ENCODE results near the gene REEP1. TPM values are rescaled to one million over a fixed set of nuclear protein-coding genes. Genes with fewer than 3 reads are reported as not detected.

REEP1 gene
- total RNA-seq, 1 experiment from 2014 or later, result 5.9 TPM

DNA sequence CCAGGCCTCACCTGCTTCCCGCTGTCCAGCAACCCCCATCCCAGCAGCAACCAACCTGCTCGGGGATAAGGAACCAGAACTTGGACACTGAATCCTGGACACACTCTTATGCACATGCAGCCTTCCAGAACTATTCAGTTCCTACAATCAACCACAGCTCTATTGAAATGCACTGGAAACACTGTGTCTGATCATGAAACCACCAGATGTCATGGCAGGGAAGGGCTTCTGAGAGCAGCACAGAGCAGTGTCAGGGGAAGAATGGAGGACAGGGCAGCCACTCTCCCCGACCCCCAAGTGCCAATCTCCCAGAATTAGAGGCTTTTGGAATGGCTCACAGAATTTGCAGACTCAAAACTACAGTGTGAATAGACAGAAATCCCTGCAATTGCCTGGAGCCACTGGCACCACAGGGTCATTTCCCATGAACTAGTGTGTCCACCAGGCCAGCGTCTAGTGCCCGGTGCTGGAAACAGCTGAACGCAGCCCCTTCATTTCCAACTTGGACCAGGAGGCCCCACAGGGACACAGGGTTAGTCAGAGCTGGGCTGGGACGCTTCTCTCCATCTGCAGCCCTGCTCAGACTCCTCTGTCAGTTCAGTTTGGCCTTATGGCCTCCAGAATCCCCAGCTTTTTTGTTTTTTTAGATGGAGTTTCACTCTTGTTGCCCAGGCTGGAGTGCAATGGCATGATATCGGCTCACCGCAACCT, 112.6 kb downstream of the REEP1 start:
- ChIA-PET CTCF (no interaction called here), POLR2A (no interaction called here), RAD21 (ENCODE audit: low non-redundant PET in 1 of 2, low total read pairs in 2 of 2, uncharacterized antibody in 2 of 2, unreplicated experiment in 2 of 2) (no interaction called here)
- H3K36me3 ChIP-seq (ENCODE audit: control insufficient read depth in 1 of 2, insufficient read depth in 2 of 2, low read length in 2 of 2), result no peaks in the 10 kb centered on the region
- BruUV-seq (replicated peaks), result no TSS peak
- no peak overlapping the region for H2AFZ ChIP-seq (ENCODE audit: low read depth, low read length, poor library complexity, severe bottlenecking)
- no peaks in the 10 kb centered on the region; a peak in 1 of 4 replicates for H3K4me1 ChIP-seq (ENCODE audit: control insufficient read depth in 1 of 2, insufficient read depth in 2 of 2, low read length in 2 of 2)
- no peaks in the 10 kb centered on the region for H3K9me3 ChIP-seq (ENCODE audit: control insufficient read depth in 1 of 2, insufficient read depth in 1 of 2, low read depth in 1 of 2, low read length in 2 of 2)
- no peak overlapping the region for H3K4me2 ChIP-seq (ENCODE audit: low read length)
- no peak for TF ChIP-seq ATF3 (IDR thresholded peaks at IDR 0.05)
- TF ChIP-seq, protein P1, sequence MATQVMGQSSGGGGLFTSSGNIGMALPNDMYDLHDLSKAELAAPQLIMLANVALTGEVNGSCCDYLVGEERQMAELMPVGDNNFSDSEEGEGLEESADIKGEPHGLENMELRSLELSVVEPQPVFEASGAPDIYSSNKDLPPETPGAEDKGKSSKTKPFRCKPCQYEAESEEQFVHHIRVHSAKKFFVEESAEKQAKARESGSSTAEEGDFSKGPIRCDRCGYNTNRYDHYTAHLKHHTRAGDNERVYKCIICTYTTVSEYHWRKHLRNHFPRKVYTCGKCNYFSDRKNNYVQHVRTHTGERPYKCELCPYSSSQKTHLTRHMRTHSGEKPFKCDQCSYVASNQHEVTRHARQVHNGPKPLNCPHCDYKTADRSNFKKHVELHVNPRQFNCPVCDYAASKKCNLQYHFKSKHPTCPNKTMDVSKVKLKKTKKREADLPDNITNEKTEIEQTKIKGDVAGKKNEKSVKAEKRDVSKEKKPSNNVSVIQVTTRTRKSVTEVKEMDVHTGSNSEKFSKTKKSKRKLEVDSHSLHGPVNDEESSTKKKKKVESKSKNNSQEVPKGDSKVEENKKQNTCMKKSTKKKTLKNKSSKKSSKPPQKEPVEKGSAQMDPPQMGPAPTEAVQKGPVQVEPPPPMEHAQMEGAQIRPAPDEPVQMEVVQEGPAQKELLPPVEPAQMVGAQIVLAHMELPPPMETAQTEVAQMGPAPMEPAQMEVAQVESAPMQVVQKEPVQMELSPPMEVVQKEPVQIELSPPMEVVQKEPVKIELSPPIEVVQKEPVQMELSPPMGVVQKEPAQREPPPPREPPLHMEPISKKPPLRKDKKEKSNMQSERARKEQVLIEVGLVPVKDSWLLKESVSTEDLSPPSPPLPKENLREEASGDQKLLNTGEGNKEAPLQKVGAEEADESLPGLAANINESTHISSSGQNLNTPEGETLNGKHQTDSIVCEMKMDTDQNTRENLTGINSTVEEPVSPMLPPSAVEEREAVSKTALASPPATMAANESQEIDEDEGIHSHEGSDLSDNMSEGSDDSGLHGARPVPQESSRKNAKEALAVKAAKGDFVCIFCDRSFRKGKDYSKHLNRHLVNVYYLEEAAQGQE (IDR thresholded peaks at IDR 0.05; ENCODE audit: low read depth), result no peak
- TF ChIP-seq ELF1 (IDR thresholded peaks at IDR 0.05; ENCODE audit: borderline replicate concordance, low read depth), result no peak
- TF ChIP-seq CTCF (IDR thresholded peaks at IDR 0.05 in 2 of 3, conservative IDR thresholded peaks at IDR 0.05 in 1 of 3; ENCODE audit: borderline replicate concordance in 1 of 3, insufficient read depth in 1 of 3, low read depth in 2 of 3, low read length in 2 of 3), result no peak
- TF ChIP-seq EGR1 (IDR thresholded peaks at IDR 0.05; ENCODE audit: low read depth), result no peak
- no peak for TF ChIP-seq EZH2 (IDR thresholded peaks at IDR 0.05)
- no peak for TF ChIP-seq SIN3A (IDR thresholded peaks at IDR 0.05; ENCODE audit: low read depth)
- TF ChIP-seq POLR2A (IDR thresholded peaks at IDR 0.05; ENCODE audit: borderline replicate concordance, extremely low read depth, insufficient read depth, insufficient read length), result no peak
- no peak for TF ChIP-seq YY1 (IDR thresholded peaks at IDR 0.05; ENCODE audit: extremely low read depth, insufficient replicate concordance, low read depth, low read length)
- no peak for TF ChIP-seq CEBPB (IDR thresholded peaks at IDR 0.05; ENCODE audit: low read depth)
- TF ChIP-seq CBX3 (IDR thresholded peaks at IDR 0.05; ENCODE audit: low read depth), result no peak
- TF ChIP-seq SRF (IDR thresholded peaks at IDR 0.05; ENCODE audit: low read depth), result no peak
- no peak for TF ChIP-seq TCF7L2 (IDR thresholded peaks at IDR 0.05; ENCODE audit: borderline replicate concordance, extremely low read depth, insufficient read depth, insufficient read length)
- no peak for TF ChIP-seq EZH2phosphoT487 (IDR thresholded peaks at IDR 0.05; ENCODE audit: borderline replicate concordance)
- no peaks in the 10 kb centered on the region for H4K20me1 ChIP-seq (ENCODE audit: insufficient read depth)
- intact Hi-C loops (cut with micrococcal nuclease), result no loop called here
- H3K4me3 ChIP-seq (replicated peaks in 1 of 2; ENCODE audit: low read depth in 1 of 2, low read length in 2 of 2), result no peak overlapping the region
- DNase-seq (ENCODE audit: low read depth, low spot score) (no peak), ATAC-seq (no peak)
- H3K79me2 ChIP-seq (ENCODE audit: insufficient read depth, low read length), result no peaks in the 10 kb centered on the region
- no peak overlapping the region for H3K9ac ChIP-seq (ENCODE audit: low read length)
- H3K27me3 ChIP-seq (ENCODE audit: insufficient read depth, low read length), result no peaks in the 10 kb centered on the region
- no peaks in the 10 kb centered on the region for H3K9me2 ChIP-seq (ENCODE audit: insufficient read depth)
- no peak overlapping the region for H3K27ac ChIP-seq (ENCODE audit: low read depth, low read length)

Measured in HCT116 (cell line).